Right lung (tissue), 5 donors: ENCODE data around the gene SPACA5. TPM values are rescaled to one million over a fixed set of nuclear protein-coding genes. Genes with fewer than 3 reads are reported as not detected.
"Not testable (repeated sequence)": the region's sequence is repeated elsewhere in the genome, so short reads cannot be mapped to it uniquely, and the experiment has no call there.

Experiments used
- DNase-seq, 2 donors: peaks; one replicate each; pipeline ENCODE4 v3.0.0-alpha.2; 2013
- polyA plus RNA-seq, 5 donors: library from polyadenylated mRNA; unstranded; fragments of 120-200 nt; gene quantifications; one replicate each; pipeline versions ENCODE4 v1.2.1 to v1.2.3, GENCODE V29; 2013; ENCODE audit warnings: inconsistent platforms in 1 of 5, low replicate concordance in 1 of 5; ENCODE audit not compliant: insufficient read length in 5 of 5, insufficient read depth in 1 of 5

SPACA5 gene
- polyA plus RNA-seq, 5 donors: 0.33 to 0.40 TPM; not detected in 3

DNA sequence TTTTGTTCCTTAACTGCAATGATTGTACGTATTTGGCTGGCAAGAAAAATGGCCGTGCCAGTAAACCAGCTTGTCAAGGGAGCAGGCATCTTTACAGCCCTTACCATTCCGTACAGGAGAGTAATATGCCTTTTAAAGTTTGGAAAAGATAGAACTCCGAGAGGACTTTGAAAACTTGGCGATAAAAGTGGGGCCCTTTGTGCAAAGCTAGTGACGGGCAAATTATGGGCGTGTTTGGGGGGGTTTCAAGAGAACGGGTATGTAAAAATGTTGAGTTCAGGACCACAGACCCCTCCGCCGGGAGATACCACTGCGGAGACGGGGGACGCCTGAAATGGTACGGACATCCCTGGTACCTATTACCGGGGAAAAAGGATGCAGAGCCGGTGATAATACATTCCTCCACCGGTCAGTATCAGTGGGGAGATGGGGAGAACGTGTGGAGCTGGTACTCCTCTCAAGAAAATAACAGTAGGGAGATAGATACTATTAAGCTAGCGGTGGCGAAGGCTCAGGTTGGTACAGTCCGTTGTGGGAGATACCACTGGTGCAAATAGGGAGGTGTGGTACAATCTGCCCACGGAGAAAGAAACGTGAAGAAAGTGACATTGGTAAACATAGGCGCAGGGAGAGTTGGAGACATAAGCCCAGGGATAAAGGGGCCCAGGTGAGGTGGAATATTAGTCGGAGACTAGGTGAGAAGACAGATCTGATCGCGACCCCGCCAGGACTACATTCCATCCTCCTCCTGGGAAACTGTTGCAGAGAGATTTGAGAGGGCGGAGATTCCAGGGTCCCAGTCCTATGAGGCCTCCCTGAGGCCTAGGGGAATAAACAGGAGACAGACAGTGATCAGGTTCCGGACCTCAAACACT is 14.5 kb downstream of the SPACA5 start:
- DNase-seq: peak; percentile 70 to 90

DNA sequence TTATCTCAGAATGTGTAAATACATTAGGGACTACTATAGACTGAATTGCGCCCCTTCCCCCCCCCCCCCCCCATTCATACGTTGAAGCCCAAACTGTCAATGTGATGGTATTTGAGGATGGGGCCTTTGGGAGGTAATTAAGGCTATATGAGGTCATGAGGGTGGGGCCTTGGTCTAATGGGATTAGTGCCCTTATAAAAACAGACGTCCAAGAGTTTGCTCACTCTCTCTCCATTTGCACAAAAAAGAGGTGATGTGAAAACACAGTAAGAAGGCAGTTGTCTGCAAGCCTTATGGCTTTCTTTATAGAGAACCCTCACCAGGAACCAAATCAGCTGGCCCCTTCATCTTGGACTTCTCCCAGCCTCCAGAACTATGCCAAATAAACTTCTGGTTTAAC is 15.3 kb downstream of the SPACA5 start:
- no peak for DNase-seq

DNA sequence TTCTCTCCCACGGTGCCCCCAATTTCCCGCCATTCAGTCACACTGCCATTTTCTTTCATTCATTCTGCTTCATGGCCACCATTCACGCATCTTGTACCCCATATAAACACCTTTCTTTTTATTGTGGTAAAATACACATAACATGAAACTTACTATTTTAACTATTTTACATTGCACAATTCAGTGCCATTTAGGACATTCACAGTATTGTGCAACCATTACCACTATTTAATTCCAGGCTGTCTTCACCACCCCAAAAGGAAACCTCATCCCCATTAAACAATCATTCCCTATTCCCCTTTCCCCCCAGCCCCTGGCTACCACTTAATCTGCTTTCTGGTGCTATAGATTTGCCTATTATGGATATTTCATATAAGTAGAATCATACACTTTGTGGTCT is 15.9 kb downstream of the SPACA5 start:
- no peak for DNase-seq

DNA sequence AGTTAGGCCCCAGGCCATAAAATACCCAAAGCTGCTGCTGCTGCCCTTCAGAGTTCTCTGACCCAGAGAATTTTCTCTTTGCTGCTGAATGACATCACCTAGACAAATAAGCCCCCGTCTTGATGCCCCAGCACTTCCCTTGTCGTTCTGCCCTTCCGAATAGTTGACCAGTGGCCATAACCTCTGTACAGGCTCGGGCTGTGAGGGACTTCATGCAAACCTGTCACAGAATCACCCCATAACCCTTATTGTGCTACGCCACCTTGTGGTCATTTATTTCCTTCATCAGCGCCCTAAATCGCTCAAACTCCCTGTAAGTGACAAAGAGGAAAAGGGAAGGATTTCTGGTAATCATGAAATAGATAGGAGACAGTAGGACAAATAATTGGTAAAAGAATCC is 18.8 kb downstream of the SPACA5 start:
- peak in 1 of 2 donors; percentile 42 for DNase-seq

DNA sequence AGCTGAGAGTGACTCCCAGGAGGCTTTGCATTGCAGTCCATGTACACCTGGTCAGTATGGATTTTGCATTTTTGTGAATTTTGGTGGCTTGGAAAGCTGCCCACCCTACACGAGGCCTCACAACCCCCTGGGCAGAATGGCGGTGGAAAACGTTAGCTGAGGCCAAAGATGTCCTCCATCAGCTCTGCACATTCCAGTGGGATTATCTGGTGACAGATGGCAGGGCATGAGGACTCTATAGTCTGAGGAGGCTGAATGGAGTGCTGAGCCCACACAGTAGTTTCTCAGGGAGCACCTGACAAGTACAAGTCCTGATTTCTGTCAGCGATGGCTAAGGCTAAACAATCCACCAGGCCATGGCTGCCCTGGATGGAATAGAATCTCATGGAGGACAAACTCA is 20.8 kb downstream of the SPACA5 start:
- not testable (repeated sequence) for DNase-seq

DNA sequence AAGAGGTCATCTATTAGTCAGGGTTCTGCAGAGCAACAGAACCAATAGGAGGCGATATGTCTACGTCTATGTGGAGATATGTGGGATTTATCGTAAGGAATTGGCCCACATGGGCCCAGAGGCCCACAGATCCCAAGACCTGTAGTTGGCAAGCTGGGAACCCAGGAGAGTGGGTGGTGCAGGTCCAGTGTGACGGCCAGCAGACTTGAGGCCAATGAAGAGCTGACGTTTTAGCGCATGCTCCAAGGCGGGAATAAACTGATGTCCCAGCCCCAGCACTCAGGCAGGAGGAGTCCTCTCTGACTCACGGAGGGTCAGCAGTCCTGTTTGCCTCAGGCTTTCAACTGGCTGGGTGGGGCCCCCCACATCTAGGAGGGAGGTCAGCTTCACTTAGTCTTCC is 21.3 kb downstream of the SPACA5 start:
- no peak for DNase-seq

DNA sequence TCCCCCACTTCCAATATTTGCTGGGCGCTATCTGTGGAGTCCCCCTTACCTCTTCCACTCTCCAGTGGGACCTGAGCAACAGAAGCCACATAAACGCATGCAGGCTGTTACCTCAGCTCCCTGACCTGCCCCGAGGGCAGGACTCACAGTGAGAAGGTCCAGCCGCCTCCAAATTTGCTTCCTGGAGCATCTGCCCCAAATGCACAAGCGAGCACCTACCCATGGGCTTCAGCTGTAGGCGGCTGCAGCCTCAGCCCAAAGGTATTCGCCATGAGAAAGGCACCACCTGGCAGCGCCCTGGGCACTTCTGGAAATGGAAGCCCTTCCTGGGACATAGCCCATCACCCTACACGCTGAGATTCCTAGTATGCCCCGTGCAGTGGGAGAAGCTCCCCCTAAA is 23.4 kb downstream of the SPACA5 start:
- DNase-seq: no peak

DNA sequence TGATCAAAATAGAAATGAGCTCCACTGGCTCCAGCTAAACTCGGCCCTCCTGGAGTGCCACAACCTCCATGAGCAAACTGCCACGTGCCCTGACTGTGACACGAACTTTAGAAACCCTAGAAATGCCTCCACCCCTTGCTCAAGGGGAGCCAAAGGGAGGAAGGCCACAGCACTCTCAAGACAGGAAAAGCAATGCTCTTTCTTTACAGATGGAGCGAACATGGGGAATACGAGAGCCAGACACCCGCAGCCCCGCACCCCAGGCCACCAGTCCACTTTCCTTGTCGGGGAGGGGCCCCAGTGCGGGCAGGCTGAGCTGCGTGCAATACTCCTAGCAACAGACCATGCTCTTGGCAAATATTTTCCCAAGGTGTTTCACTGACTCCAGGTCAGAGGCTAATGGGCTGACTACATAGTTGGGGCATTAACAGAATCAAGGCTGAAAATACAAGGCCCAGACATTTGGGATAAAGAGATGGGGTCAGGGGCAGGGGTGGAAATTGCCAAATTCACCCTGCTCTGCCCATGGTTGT is 23.9 kb downstream of the SPACA5 start:
- DNase-seq: not testable (repeated sequence)

DNA sequence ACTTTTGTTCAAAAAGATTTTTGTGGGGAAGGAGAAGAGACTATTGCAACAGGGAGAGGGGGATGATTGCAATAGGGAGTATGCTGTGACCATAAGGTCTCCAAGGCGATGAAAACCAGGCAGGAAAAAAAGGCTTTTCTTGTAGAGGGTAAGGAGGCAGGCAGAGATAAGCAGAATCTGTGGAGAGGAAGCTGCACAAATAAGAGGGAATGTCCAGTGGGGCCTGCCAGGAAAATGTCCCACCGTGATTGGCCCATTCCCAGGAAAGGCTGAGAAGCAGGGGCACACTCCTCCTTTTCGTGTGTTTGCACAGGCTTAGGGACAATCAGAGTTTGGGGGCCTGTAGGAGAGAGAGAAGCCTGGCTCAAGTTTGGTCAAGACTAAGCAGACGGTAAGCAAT is 29.1 kb downstream of the SPACA5 start:
- DNase-seq: no peak

DNA sequence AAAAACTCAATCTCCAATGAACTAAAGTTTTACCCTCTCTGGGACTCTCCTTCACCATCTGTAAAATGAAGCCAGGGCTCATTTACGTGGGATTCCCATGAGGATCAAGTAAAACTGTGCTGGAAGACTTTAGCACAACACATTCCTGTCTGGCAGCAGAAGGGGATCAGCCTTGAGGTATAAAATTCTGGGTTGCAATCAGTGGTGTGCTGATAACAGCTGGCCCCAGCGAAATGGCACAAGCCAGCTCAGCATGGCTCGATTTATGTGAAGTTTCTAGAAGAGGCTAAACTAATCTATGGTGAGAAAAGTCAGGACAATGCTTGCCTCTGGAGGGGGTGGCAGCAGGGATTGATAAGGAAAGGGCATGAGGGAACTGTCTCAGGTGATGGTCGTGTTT is 36.3 kb downstream of the SPACA5 start:
- DNase-seq: no peak

DNA sequence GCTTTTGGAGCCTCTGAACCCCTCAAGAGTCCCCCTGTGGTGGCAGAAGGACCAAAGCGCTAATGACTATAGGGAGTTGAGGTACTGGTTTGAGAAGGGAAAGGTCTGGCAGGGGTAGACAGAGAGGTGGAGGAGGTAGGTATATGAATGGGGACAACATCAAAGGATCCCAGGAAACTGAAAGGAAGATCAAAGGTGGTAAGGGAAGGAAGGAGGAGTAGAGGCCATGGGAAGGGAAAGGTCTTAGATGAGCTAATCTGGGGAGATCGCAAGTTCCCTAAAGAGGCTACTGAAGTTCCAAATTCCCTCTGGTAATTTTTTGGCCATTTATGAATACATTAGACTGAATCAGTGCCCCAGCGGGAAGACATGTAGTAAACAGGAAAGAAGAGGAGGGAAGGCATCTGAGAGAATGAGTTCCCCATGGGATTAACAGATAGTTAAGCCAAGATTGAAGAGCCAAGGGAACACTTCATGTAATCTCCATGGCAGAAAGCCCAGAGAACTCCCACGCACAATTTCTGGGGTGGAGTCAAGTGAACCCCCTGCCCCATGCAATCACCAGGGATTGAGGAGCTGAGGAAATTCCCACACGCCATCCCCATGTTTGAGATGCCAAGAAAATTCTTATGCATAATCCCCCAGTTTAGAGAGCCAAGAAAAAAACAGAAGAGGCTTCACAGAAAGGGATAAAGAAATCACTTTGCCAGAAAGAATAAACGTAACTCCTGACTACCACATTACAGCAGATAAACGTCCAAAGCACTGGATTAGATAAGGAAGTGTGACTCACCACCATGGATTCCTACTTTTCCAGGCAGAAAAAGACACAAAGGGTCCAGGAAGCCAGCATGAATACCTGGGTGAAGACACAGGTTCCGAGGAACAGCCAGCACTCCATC is 38.9 kb downstream of the SPACA5 start:
- DNase-seq: peak in 1 of 2 donors; percentile 38

DNA sequence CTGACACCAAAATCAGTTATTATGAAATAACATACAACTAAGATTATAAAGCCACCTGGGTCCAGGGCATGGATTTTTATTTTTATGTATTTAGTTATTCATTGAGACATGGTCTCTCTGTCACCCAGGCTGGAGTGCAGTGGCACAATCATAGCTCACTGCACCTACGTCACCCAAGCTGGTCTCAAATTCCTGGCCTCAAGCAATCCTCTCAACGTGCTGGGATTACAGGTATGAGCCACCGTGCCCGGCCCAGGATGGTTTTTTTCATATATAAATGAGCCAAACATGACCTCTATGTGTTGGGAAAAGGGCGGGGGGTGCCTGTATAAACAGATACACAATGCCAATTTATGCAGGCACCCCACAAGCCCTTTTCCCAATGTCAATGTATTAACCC is 40.1 kb downstream of the SPACA5 start:
- DNase-seq: no peak

DNA sequence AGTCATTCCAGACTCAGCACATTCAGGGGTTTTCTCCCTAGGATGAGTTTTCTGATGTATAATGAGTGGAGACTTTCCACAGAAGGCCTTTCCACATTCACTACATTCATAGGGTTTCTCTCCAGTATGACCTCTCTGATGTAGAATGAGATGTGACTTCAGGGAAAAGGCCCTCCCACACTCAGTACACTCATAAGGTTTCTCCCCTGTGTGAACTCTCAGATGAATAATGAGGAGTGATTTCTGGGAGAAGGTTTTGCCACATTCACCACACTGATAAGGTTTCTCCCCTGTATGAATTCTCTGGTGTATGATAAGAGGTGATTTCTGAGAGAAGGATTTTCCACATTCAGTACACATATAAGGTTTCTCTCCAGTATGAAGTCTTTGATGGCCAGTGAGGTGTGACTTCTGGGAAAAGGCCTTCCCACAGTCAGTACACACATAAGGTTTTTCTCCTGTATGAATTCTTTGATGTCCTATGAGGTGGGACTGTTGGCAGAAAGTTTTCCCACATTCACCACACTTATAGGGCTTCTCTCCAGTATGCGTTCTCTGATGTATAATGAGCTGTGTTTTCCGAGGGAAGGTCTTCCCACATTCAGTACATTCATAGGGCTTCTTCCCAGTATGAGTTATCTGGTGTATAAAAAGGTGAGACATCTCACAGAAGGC is 52.0 kb downstream of the SPACA5 start:
- no peak for DNase-seq

DNA sequence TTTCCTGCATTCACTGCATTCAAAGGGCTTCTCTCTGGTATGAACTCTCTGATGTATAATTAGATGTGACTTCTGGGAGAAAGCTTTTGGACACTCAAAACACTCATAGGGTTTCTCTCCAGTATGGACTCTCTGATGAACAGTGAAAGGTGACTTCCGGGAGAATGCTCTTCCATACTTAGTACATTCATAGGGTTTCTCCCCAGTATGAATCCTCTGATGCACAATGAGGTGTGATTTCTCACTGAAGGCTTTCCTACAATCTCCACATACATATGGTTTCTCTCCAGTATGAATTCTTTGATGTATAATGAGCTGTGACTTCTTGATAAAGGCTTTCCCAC is 52.5 kb downstream of the SPACA5 start:
- no peak for DNase-seq

Other genes with a start within 250 kb of the SPACA5 start
- 1 to 10 TPM; 4.6 to 8.4 (median 6.9) TPM for gene ZNF81, start 170.1 kb upstream of the SPACA5 start, polyA plus RNA-seq
- gene ZNF182, start 3.0 kb upstream of the SPACA5 start, polyA plus RNA-seq: 10 to 100 TPM in 3 of 5 donors, 1 to 10 TPM in 2; 9.0 to 13.7 (median 11.5) TPM
- gene ZNF630, start 64.7 kb downstream of the SPACA5 start, polyA plus RNA-seq: 1 to 10 TPM; 2.3 to 5.8 (median 3.7) TPM
- gene SPACA5B, start 123.6 kb downstream of the SPACA5 start, polyA plus RNA-seq: not detected
- not detected for gene SSX5, start 189.8 kb downstream of the SPACA5 start, polyA plus RNA-seq
- gene SSX1, start 248.4 kb downstream of the SPACA5 start, polyA plus RNA-seq: not detected